Effector memory CD8-positive, alpha-beta T cell (primary cell): ENCODE data around the gene CHST5.
A peak's percentile ranks its signal among the peaks of the same experiment; 100 is the strongest.
"Not testable (repeated sequence)": the region's sequence is repeated elsewhere in the genome, so short reads cannot be mapped to it uniquely, and the experiment has no call there.

Experiments used
- ATAC-seq: fragments of 150-1000 bp; cut with Tn5 transposase; replicated peaks from 2 replicates; pipeline ENCODE4 v1.10.0; 2021; ENCODE audit warnings: mild to moderate bottlenecking, moderate library complexity
- DNase-seq, 3 experiments: peaks; one replicate each; pipeline ENCODE4 v3.0.0; 2021
- H3K27ac Mint-ChIP-seq, 2 donors: one replicate each; pipeline ENCODE4 v1.8.0; 2022; ENCODE audit warnings: mild to moderate bottlenecking in 2 of 2, mixed read lengths in 2 of 2, moderate library complexity in 2 of 2
- H3K27me3 Mint-ChIP-seq, 2 donors: one replicate each; pipeline ENCODE4 v1.8.0; 2022; ENCODE audit warnings: mixed read lengths in 2 of 2
- H3K36me3 Mint-ChIP-seq: one replicate; pipeline ENCODE4 v1.8.0; 2022; ENCODE audit warnings: mild to moderate bottlenecking, moderate library complexity, mixed read lengths; ENCODE audit not compliant: insufficient read depth
- H3K4me1 Mint-ChIP-seq, 2 donors: one replicate each; pipeline ENCODE4 v1.8.0; 2022; ENCODE audit warnings: low read depth in 2 of 2, mixed read lengths in 2 of 2
- H3K4me3 Mint-ChIP-seq, 2 donors: one replicate each; pipeline ENCODE4 v1.8.0; 2022; ENCODE audit warnings: mild to moderate bottlenecking in 2 of 2, mixed read lengths in 2 of 2, moderate library complexity in 2 of 2
- H3K9me3 Mint-ChIP-seq, 2 donors: one replicate each; pipeline ENCODE4 v1.8.0; 2022; ENCODE audit warnings: mixed read lengths in 2 of 2

CHST5 gene

DNA sequence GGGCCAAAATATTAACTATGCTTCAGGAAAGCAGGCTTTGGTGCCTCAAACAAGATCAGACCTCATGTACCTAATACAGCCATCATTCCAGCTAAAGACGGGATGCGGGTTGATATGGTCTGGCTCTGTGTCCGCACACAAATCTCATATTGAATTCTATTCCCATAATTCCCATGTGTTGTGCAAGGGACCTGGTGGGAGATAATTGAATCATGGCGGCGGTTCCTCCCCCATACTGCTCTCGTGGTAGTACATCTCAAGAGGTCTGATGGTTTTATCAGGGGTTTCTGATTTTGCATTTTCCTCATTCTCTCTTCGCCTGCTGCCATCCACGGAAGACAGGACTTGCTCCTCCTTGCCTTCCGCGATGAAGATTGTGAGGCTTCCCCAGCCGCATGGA is 21.6 kb downstream of the CHST5 start:
- Mint-ChIP-seq H3K4me3 (no peak overlapping the region), H3K27me3 (no peaks in the 10 kb centered on the region), H3K36me3 (no peaks in the 10 kb centered on the region), H3K27ac (no peak overlapping the region), H3K9me3 (no peaks in the 10 kb centered on the region), H3K4me1 (peaks cover 8 to 9% of the 10 kb centered on the region in 2 donors)
- ATAC-seq (no peak), DNase-seq (no peak)

DNA sequence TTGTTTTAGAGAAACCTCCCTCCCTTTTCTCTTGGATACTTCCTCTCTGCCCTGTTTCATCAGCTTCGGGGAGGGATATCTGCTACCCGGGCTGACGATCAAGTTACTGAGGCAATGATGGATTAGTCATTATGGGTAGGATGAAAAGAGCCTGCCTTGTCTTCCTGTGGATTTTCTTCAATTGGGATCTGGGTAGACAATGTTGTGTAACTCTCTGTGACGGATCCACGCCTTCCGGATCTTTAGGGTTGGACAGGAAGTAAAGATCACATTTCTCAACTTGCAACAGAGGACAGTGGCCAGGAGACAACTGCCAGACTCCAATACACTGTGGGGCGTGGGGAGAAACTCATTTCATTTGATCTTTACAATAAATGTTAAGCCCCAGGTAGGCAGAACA is 29.3 kb downstream of the CHST5 start:
- H3K4me1 Mint-ChIP-seq = peaks cover 0 to 2% of the 10 kb centered on the region in 2 donors
- peaks cover 10 to 55% of the 10 kb centered on the region in 2 donors for H3K27me3 Mint-ChIP-seq
- no peaks in the 10 kb centered on the region for H3K36me3 Mint-ChIP-seq
- ATAC-seq = no peak
- no peak overlapping the region for H3K27ac Mint-ChIP-seq
- no peak for DNase-seq
- no peak overlapping the region for H3K4me3 Mint-ChIP-seq
- H3K9me3 Mint-ChIP-seq = no peaks in the 10 kb centered on the region

DNA sequence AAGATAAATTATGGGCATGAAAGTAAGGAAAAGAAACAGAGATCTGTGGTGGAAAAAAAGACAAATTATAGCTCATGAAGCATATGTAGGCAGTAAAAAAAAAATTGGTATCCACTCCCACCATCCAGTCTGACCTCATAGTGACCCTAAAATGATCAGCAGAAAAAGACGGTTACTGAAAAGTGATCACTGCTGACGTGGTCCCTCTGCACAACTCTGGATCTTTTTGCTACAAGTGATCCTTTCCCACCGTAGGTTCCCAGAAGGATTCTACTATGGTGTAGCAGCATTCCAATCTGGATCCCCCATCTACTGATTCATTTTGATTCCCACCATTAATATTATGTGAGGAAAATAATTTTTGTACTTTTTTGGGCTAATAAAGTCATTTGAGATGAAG is 29.8 kb downstream of the CHST5 start:
- Mint-ChIP-seq H3K4me3 (no peak overlapping the region), H3K27me3 (peaks cover 10 to 55% of the 10 kb centered on the region in 2 donors), H3K36me3 (no peaks in the 10 kb centered on the region), H3K4me1 (peaks cover 0 to 2% of the 10 kb centered on the region in 2 donors), H3K9me3 (no peaks in the 10 kb centered on the region), H3K27ac (no peak overlapping the region)
- ATAC-seq = no peak
- DNase-seq = no peak

DNA sequence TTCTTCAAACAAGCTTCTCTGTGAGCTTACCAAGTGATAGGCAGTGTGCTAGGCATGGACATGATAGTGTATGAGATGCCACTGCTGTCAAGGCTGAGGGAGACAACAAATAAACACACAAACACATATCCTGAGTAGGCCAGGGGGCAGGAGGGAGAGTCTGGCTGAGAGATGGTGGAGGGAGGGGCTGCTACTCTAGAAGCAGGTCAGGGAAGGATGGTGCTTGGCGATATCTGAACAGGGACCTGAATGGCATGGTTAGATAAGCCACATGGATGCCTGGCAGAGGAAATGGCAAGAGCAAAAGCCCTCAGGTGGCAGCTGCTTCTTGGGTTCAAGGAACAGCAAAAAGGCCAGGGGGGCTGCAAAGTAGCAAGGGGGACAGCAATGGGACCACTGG is 32.1 kb downstream of the CHST5 start:
- Mint-ChIP-seq H3K9me3 (no peaks in the 10 kb centered on the region), H3K27me3 (peaks cover 8 to 51% of the 10 kb centered on the region in 2 donors), H3K4me1 (peaks cover 0 to under 1% of the 10 kb centered on the region in 2 donors), H3K36me3 (no peaks in the 10 kb centered on the region), H3K27ac (no peak overlapping the region), H3K4me3 (no peak overlapping the region)
- no peak for ATAC-seq
- no peak for DNase-seq

DNA sequence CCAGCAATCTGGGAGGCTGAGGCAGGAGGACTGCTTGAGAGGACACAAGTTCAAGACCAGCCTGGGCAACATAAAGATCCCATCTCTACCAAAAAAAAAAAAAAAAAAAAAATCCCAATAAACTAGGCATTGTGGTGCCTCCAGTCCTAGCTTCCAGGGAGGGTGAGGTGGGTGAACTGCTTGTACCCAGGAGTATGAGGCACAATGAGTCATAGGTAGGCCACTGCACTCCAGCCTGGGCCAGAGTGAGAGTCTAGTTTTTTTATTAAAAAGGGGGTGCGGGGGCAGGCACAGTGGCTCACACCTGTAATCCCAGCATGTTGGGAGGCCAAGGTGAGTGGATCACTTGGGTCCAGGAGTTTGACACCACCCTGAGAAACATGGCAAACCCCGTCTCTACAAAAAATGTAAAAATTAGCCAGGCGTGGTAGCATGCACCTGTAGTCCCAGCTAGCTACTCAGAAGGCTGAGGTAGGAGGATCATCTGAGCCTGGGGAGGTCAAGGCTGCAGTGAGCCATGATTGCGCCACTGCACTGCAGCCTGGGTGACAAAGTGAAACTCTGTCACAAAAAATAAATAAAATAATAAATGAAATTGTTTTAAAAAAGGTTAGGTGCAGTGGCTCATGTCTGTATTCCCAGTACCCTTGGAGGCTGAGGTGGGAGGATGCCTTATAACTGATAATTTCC is 32.8 kb downstream of the CHST5 start:
- ATAC-seq (no peak), DNase-seq (no peak)
- Mint-ChIP-seq H3K9me3 (no peaks in the 10 kb centered on the region), H3K27ac (no peak overlapping the region), H3K36me3 (no peaks in the 10 kb centered on the region), H3K4me3 (no peak overlapping the region), H3K27me3 (peaks cover 4 to 44% of the 10 kb centered on the region in 2 donors), H3K4me1 (no peaks in the 10 kb centered on the region)

DNA sequence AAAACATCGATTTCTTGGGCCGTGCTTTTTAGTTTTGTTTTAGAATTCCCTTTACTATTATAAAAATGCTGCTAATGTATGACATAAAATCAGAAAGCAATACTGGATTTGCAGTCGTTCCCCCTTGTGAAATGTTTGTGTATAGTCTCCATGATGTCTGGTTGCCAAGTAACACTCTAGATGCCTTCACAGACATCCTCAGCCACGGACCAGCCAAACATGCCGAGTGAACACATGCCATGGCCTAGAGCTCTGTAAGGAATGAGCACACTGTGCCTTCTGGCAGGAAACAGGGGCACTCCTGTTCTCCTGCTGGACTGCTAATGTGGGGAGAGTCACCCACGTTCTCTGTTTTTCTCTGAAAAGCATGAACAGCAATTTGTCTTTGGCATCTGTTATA is 34.1 kb downstream of the CHST5 start:
- not testable (repeated sequence) for H3K36me3 Mint-ChIP-seq, ATAC-seq, H3K27ac Mint-ChIP-seq

DNA sequence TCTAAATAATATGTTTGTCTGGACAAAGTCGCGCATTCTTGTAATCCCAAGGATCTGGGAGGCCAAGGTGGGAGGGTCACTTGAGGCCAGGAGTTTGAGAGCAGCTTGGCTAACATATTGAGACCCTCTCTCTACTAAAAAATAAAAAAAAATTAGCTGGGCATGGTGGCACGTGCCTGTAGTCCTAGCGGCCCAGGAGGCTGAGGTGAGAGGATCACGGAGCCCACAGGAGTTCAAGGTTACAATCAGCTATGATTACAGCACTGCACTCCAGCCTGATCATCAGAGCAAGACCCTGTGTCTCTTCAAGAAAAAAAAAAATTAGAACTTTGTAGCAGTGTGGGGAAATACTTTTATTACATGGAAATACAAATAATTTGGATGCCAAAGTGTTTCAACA is 34.5 kb downstream of the CHST5 start:
- Mint-ChIP-seq H3K4me1 (no peaks in the 10 kb centered on the region), H3K27ac (no peak overlapping the region), H3K36me3 (no peaks in the 10 kb centered on the region), H3K4me3 (no peak overlapping the region), H3K9me3 (no peaks in the 10 kb centered on the region), H3K27me3 (peaks cover 0 to 32% of the 10 kb centered on the region in 2 donors)
- DNase-seq (no peak), ATAC-seq (no peak)

More for the DNA sequence above, 34.1 kb downstream of the CHST5 start:
- peaks cover 4 to 37% of the 10 kb centered on the region in 2 donors for H3K27me3 Mint-ChIP-seq
- not testable (repeated sequence) for H3K9me3 Mint-ChIP-seq, H3K4me3 Mint-ChIP-seq, DNase-seq, H3K4me1 Mint-ChIP-seq

DNA sequence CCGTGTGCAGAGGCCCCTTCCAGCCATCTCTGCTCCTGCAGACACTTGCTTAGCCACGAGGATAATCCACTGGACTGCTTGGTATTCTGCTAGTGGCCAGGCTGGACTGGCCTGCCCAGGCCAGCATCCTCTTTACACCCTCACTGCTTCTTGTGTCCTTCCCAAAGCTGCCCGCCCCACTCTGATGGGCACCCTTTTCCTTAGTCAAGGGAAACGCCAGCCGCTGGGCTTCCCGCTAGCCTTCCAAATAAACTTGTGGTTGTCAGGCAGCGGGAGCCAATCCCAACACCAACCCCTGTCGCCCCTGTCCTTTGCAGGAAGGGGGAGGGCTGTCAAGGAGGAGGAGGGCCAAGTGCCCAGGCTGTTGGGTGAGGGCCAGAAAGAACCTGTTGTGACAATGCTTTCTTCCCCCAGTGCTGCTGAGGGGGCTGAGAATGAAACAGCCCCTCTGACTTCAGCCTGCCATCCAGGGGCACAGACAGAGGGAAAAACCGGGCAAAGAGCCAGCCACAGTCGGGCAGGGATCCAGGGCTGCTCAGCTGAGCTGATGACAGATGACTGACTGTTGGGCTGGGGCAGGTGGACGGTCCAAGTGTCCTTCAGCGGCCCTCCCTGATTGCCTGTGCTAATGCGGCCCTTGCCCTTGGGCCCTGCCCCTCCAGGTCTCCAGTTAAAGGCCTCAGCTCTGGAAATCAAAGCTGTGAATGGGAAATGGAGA is 37.1 kb downstream of the CHST5 start:
- not testable (repeated sequence) for DNase-seq, H3K4me3 Mint-ChIP-seq, H3K9me3 Mint-ChIP-seq, H3K4me1 Mint-ChIP-seq, H3K36me3 Mint-ChIP-seq, H3K27ac Mint-ChIP-seq, ATAC-seq
- peaks cover 10 to 31% of the 10 kb centered on the region in 2 donors for H3K27me3 Mint-ChIP-seq

DNA sequence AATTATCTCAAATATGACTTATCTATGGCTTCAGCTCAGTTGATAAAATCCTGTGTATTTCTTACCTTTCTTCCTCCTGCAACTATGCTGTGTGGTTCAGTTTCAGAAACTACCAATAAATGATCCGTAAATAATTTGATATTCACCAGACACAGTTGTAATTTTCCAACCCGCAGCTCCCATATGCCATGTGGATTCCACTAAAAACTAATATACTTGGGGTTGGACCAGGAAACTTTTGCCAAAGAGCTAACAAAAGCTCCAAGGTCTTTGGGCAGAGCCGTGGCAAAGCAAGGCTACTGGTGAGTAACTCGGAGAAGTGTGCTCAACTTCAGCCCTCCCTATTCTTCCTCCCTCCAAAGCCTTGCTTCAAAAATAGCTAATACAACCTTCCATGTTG is 38.4 kb downstream of the CHST5 start:
- ATAC-seq (no peak), DNase-seq (no peak)
- Mint-ChIP-seq H3K27ac (no peak overlapping the region), H3K36me3 (no peaks in the 10 kb centered on the region), H3K4me1 (peaks cover 6 to 8% of the 10 kb centered on the region in 2 donors), H3K9me3 (no peaks in the 10 kb centered on the region), H3K27me3 (peaks cover 15 to 31% of the 10 kb centered on the region in 2 donors), H3K4me3 (no peak overlapping the region)

DNA sequence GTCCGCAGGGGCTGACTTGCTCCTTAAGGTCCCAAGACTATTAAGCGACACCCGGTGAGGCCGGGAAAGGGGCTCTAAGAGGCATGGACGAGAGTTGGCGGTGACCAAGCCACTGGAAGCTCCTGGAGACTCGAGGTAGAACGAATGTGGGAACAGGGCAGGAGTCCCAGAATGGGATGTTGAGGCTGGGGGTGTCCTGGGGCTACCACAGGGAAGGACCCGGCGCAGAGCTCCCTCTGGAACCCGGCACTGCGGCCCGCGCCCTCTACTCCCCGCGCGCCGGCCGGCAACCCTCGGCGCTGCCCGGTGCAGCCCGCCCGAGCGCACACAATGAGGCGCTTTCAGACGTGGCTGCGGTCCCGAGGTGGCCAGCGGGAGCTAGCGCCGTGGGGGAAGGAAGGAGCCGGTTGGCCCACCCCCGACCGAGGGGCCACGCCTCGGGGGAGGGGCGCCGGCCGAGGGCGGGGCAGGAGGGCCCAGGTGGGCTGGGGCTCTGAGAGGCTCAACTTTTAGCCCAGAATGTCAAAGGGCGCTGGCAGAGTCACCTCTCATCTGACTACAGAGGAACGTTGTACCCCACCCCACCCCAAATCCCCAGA is 40.7 kb downstream of the CHST5 start, which contains the start of gene CHST6:
CHST6 (minus strand) TSS at position 366 of the 599 bp plus-strand sequence. CDS start 15,613 bp downstream, outside the sequence.
- Mint-ChIP-seq H3K27ac (no peak within 1 kb of the TSS), H3K9me3 (no peaks in the 10 kb centered on the region), H3K27me3 (peaks cover 15 to 29% of the 10 kb centered on the region in 2 donors), H3K36me3 (no peaks in the 10 kb centered on the region), H3K4me1 (peaks cover 6 to 8% of the 10 kb centered on the region in 2 donors), H3K4me3 (peak within 1 kb of the TSS; percentile 63 to 74)
- DNase-seq = peak in 1 of 3 experiments; percentile 3
- ATAC-seq = peak; percentile 65

DNA sequence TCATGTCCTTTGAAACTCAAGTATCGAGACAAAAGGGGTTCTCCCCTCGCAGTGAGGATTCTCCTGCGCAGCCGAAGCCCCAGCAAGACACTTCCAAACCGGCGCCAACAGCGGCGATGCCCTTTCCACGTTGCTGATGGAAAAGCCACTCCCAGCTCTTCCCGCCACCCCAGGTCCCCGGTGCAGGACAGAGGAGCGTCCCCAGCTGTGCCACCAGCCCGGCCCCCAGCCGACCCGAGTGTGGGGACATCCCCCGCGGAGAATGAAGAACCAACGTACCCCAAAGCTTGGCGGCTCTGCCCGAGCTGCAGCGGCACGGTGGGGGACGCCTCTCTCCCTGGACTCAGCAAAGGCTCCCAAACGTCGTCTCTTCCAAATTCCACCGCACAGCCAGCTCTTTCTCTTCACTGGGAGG is 41.2 kb downstream of the CHST5 start:
- Mint-ChIP-seq H3K4me3 (peak overlapping the region; percentile 63 to 74), H3K9me3 (no peaks in the 10 kb centered on the region), H3K27me3 (peaks cover 15 to 29% of the 10 kb centered on the region in 2 donors), H3K27ac (no peak overlapping the region), H3K4me1 (peaks cover 6 to 8% of the 10 kb centered on the region in 2 donors), H3K36me3 (no peaks in the 10 kb centered on the region)
- DNase-seq (no peak), ATAC-seq (no peak)

DNA sequence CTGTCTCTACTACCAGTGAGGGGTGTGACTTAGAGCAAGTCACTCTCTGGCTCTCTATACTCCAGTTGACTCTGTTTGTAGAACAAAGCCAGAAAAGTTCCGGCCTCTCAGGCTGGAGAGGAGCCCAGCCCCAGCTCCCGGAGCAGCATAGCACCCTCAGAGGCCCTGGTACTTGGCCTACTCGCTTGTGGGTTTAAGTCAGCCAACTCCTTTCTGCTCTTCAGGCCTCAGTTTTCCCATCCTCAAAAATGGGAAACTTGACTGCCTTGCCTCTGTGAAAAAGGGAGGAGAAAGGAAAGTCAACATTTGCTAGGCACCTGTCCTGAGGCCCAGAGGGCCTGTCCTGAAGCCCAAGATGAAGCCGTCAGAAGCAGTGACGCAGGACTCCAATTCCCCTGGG is 41.7 kb downstream of the CHST5 start:
- no peak for DNase-seq
- no peak overlapping the region for H3K27ac Mint-ChIP-seq
- H3K4me3 Mint-ChIP-seq = peak overlapping the region; percentile 63 to 74
- no peaks in the 10 kb centered on the region for H3K9me3 Mint-ChIP-seq
- H3K36me3 Mint-ChIP-seq = no peaks in the 10 kb centered on the region
- H3K27me3 Mint-ChIP-seq = peaks cover 15 to 29% of the 10 kb centered on the region in 2 donors
- peaks cover 6 to 8% of the 10 kb centered on the region in 2 donors for H3K4me1 Mint-ChIP-seq
- ATAC-seq = no peak

DNA sequence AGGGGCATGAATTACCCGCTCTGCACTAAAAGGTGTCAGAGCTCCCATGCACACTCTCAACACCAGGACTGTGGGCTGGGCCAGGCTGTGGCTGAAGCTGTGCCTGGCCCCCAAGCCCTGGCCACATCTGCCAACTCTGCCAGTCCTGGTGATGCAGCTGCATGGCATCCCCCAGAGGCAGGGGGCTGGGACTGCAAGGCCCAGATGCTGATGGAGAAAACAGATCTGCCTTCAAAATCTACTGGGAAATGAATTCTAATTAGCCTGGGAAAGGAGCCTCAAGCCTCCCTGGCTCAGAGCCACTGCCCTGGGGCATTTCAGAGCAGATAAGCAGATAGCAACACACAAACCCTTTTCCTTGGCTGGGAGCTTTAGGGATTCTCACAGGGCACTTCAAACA is 44.0 kb downstream of the CHST5 start:
- peaks cover 6 to 8% of the 10 kb centered on the region in 2 donors for H3K4me1 Mint-ChIP-seq
- no peak for DNase-seq
- no peaks in the 10 kb centered on the region for H3K36me3 Mint-ChIP-seq
- no peaks in the 10 kb centered on the region for H3K9me3 Mint-ChIP-seq
- H3K4me3 Mint-ChIP-seq = no peak overlapping the region
- peaks cover 27 to 44% of the 10 kb centered on the region in 2 donors for H3K27me3 Mint-ChIP-seq
- no peak overlapping the region for H3K27ac Mint-ChIP-seq
- ATAC-seq = no peak
